Breast epithelium (tissue), 3 donors: ENCODE data around the gene HEBP2.

ENCODE experiments used
- CTCF ChIP-seq, 3 donors: fragments of 450-650 bp; IDR thresholded peaks; one replicate each; pipeline ENCODE4 v1.5.1; 2016 to 2017; ENCODE audit warnings: antibody characterized with exemption in 3 of 3, mild to moderate bottlenecking in 3 of 3, moderate library complexity in 3 of 3
- POLR2A ChIP-seq: fragments of 450-650 bp; IDR thresholded peaks from one replicate; pipeline ENCODE4 v1.6.1; 2016; ENCODE audit warnings: antibody characterized with exemption, mild to moderate bottlenecking, moderate library complexity

- no peak for TF ChIP-seq CTCF (IDR thresholded peaks at IDR 0.05)
- TF ChIP-seq POLR2A, result no peak
These were observed 14.2 kb downstream of the HEBP2 start for GRCh38 chr6:138418118-138418742.
